ENCODE data around the gene KLK6.

The KLK6 gene

GRCh38 chr19:50910722-50911121 is 58.7 kb downstream of the KLK6 start:
- DNase-seq (ENCODE audit: low read depth): no peak

GRCh38 chr19:50909240-50910070 is 59.9 kb downstream of the KLK6 start:
- DNase-seq (ENCODE audit: low read depth): no peak
